HG03571 (cell line): ENCODE results near the gene TP53TG5.
"Not testable (repeated sequence)": the region's sequence is repeated elsewhere in the genome, so short reads cannot be mapped to it uniquely, and the experiment has no call there.

Source experiments
- ATAC-seq: cut with Tn5 transposase; IDR thresholded peaks from one replicate; pipeline ENCODE4 v1.9.1; 2021; ENCODE audit not compliant: unreplicated experiment

Gene TP53TG5

GRCh38 chr20:45367126-45367525 lies 11.0 kb downstream of the TP53TG5 start:
- no peak for ATAC-seq

- no peak for ATAC-seq
These were observed 11.5 kb downstream of the TP53TG5 start for GRCh38 chr20:45366631-45367030.

- ATAC-seq = no peak
These were observed 11.9 kb downstream of the TP53TG5 start for GRCh38 chr20:45366192-45366591.

- no peak for ATAC-seq
These were observed 12.6 kb downstream of the TP53TG5 start for GRCh38 chr20:45365444-45365970.

GRCh38 chr20:45363611-45364492 lies 14.3 kb downstream of the TP53TG5 start:
- ATAC-seq = peak; percentile 6

- peak; percentile 76 for ATAC-seq
These were observed 15.1 kb downstream of the TP53TG5 start, which contains the start of gene SYS1 for GRCh38 chr20:45362804-45363610. Gene SYS1 (plus strand): TSS chr20:45363156. CDS start chr20:45363532, 376 bp downstream.

- no peak for ATAC-seq
These were observed 16.3 kb downstream of the TP53TG5 start for GRCh38 chr20:45361793-45362192.

GRCh38 chr20:45359406-45360148 lies 18.5 kb downstream of the TP53TG5 start:
- no peak for ATAC-seq

- ATAC-seq = no peak
These were observed 19.1 kb downstream of the TP53TG5 start for GRCh38 chr20:45359069-45359405.

- no peak for ATAC-seq
These were observed 19.6 kb downstream of the TP53TG5 start for GRCh38 chr20:45358282-45359068.

- ATAC-seq = no peak
These were observed 22.7 kb downstream of the TP53TG5 start for GRCh38 chr20:45355209-45356084.

GRCh38 chr20:45354423-45355208 lies 23.5 kb downstream of the TP53TG5 start:
- no peak for ATAC-seq

GRCh38 chr20:45353746-45354145 lies 24.4 kb downstream of the TP53TG5 start:
- no peak for ATAC-seq

GRCh38 chr20:45352729-45353128 lies 25.4 kb downstream of the TP53TG5 start:
- ATAC-seq = no peak

- ATAC-seq = not testable (repeated sequence)
These were observed 27.3 kb downstream of the TP53TG5 start for GRCh38 chr20:45350795-45351194.

- ATAC-seq = no peak
These were observed 27.9 kb downstream of the TP53TG5 start for GRCh38 chr20:45350217-45350616.

- no peak for ATAC-seq
These were observed 30.0 kb downstream of the TP53TG5 start, which contains the start of gene SDC4 for GRCh38 chr20:45347936-45348778. Gene SDC4 (minus strand): TSS chr20:45348424. CDS start chr20:45348384, 40 bp downstream.
